HepG2 (cell line): Measurements from ENCODE around the gene MRM1. TPM values are rescaled to one million over a fixed set of nuclear protein-coding genes. Genes with fewer than 3 reads are reported as not detected.

ENCODE experiments used
- ATAC-seq: fragments of 200-7000 bp; cut with Tn5 transposase; 3 replicates; pipeline ENCODE4 v1.9.1; 2020; ENCODE audit warnings: mild to moderate bottlenecking, moderate library complexity
- BruUV-seq: library from RNA; stranded (reverse); fragments of 400-500 nt; replicated peaks from 2 replicates; lab custom pipeline; 2021; lab: Mats Ljungman, UMichigan
- CTCF ChIA-PET: fragments of 300-600 bp; formaldehyde crosslinking; extraction: SDS; loops from one replicate; lab custom pipeline; 2021; ENCODE audit warnings: low total read pairs, inconsistent platforms, low intra/inter-chr PET ratio; lab: Yijun Ruan, JAX
- POLR2A ChIA-PET: fragments of 350-600 bp; sonication (Branson Sonifier 250); formaldehyde crosslinking; loops from one replicate; lab custom pipeline; 2020; ENCODE audit warnings: antibody characterized with exemption, inconsistent platforms; lab: Yijun Ruan, JAX
- DNase-seq: peaks from one replicate; pipeline ENCODE4 v3.0.0-alpha.2; 2015; ENCODE audit warnings: low spot score
- FAIRE-seq: peaks from 3 replicates; lab custom pipeline; 2011; peaks lifted over from hg19 to GRCh38; lab: Jason Lieb, UNC
- H2AFZ ChIP-seq: one replicate; pipeline ENCODE4 v1.6.1; 2011; ENCODE audit warnings: low read length, inconsistent platforms
- H3K27ac ChIP-seq: fragments of 300-600 bp; 3 replicates; pipeline ENCODE4 v1.8.0; 2011; ENCODE audit warnings: mixed run types, mild to moderate bottlenecking, mixed read lengths, low read length, inconsistent platforms; ENCODE audit not compliant: insufficient read depth; ENCODE audit errors: extremely low read length
- H3K27me3 ChIP-seq, 2 experiments: fragments of 200-600 bp in 1 of 2; 2 replicates in 1 of 2; 3 replicates in 1 of 2; pipeline versions ENCODE4 v1.6.0 to v1.8.0; 2011; ENCODE audit warnings: low read length in 2 of 2, mild to moderate bottlenecking in 2 of 2, moderate library complexity in 2 of 2, inconsistent platforms in 1 of 2; ENCODE audit not compliant: insufficient read depth in 2 of 2, control insufficient read depth in 1 of 2
- H3K36me3 ChIP-seq, 2 experiments: fragments of 200-600 bp in 1 of 2; replicated peaks in 1 of 2; 2 replicates in 1 of 2; 3 replicates in 1 of 2; pipeline versions ENCODE4 v1.5.1 to v1.8.0; 2011; ENCODE audit warnings: low read length in 2 of 2, inconsistent platforms in 1 of 2; ENCODE audit not compliant: insufficient read depth in 2 of 2, control insufficient read depth in 1 of 2
- H3K4me1 ChIP-seq: 2 replicates; pipeline ENCODE4 v1.5.1; 2012; ENCODE audit warnings: low read length, inconsistent platforms; ENCODE audit not compliant: insufficient read depth
- H3K4me2 ChIP-seq: 2 replicates; pipeline ENCODE4 v1.6.0; 2011; ENCODE audit warnings: low read depth, low read length, inconsistent platforms
- H3K4me3 ChIP-seq, 3 experiments: fragments of 200-600 bp in 1 of 3; sonication (generic), shearing (Covaris generic) in 1 of 3; replicated peaks in 1 of 3; 2 replicates each; pipeline ENCODE4 v1.5.1; 2011 to 2016; ENCODE audit warnings: low read length in 3 of 3, inconsistent platforms in 2 of 3, low read depth in 2 of 3, mild to moderate bottlenecking in 2 of 3, control low read depth in 1 of 3, mixed read lengths in 1 of 3; ENCODE audit not compliant: insufficient read depth in 1 of 3
- H3K79me2 ChIP-seq: one replicate; pipeline ENCODE4 v1.6.1; 2011; ENCODE audit warnings: low read length, inconsistent platforms; ENCODE audit not compliant: insufficient read depth
- H3K9ac ChIP-seq: 2 replicates; pipeline ENCODE4 v1.6.0; 2011; ENCODE audit warnings: mild to moderate bottlenecking, low read depth, low read length, inconsistent platforms; ENCODE audit not compliant: insufficient read depth
- H3K9me3 ChIP-seq: 2 replicates; pipeline ENCODE4 v1.5.1; 2012; ENCODE audit warnings: mild to moderate bottlenecking, low read length
- H4K20me1 ChIP-seq: 2 replicates; pipeline ENCODE4 v1.6.0; 2011; ENCODE audit warnings: inconsistent platforms, mild to moderate bottlenecking, low read length, moderate library complexity; ENCODE audit not compliant: insufficient read depth
- ARID4A ChIP-seq: sonication (generic); formaldehyde crosslinking; IDR thresholded peaks from 2 replicates; pipeline ENCODE4 v1.5.0; 2020; ENCODE audit warnings: mild to moderate bottlenecking, missing genetic modification reagents, borderline replicate concordance
- ATM ChIP-seq: fragments of 450-650 bp; IDR thresholded peaks from 2 replicates; pipeline ENCODE4 v1.7.1; 2017; ENCODE audit warnings: mild to moderate bottlenecking, borderline replicate concordance
- SRSF9 ChIP-seq: fragments of 200-400 bp; formaldehyde crosslinking; IDR thresholded peaks from 2 replicates; pipeline ENCODE4 v1.6.1; 2018; ENCODE audit warnings: borderline replicate concordance, mild to moderate bottlenecking, low read depth, low read length; ENCODE audit not compliant: insufficient read depth, poor library complexity, severe bottlenecking
- ZBED4 ChIP-seq: sonication (generic); formaldehyde crosslinking; IDR thresholded peaks from 2 replicates; pipeline ENCODE4 v1.4.0; 2020; ENCODE audit warnings: missing genetic modification reagents, borderline replicate concordance
- ZBTB39 ChIP-seq: sonication (generic); formaldehyde crosslinking; IDR thresholded peaks from 2 replicates; pipeline ENCODE4 v1.5.0; 2020; ENCODE audit warnings: missing genetic modification reagents
- ZSCAN29 ChIP-seq: sonication (generic); formaldehyde crosslinking; conservative IDR thresholded peaks from 2 replicates; pipeline ENCODE4 v1.4.0; 2020; ENCODE audit warnings: mild to moderate bottlenecking, missing genetic modification reagents
- WGBS: methylation state at CpG from one replicate; pipeline ENCODE4 v1.1.6; 2017; ENCODE audit warnings: low lambda C conversion rate; 5-methylcytosine and 5-hydroxymethylcytosine counted together
- in situ Hi-C: cut with HindIII; loops from 2 replicates; pipeline ENCODE4 v1.10.0; 2017; ENCODE audit warnings: low pct_unique_long_range_greater_than_20kb; ENCODE audit not compliant: extremely low pct_ligation_motif_present
- intact Hi-C: fragments of 100-400 bp; cut with micrococcal nuclease; formaldehyde crosslinking; loops from one replicate; pipeline ENCODE4 v1.10.0; 2022; ENCODE audit not compliant: unreplicated experiment
- polyA plus RNA-seq, 8 experiments: library from polyadenylated mRNA; depleted of rRNA in 3 of 8; stranded (reverse) in 7 of 8; unstranded in 1 of 8; fragments of >200 nt; fragmentation: Illumina TruSeq in 4 of 8; extraction: Trizol in 4 of 8; gene quantifications; 2 replicates each; pipeline versions ENCODE4 v1.2.1 to v1.2.3, GENCODE V29; 2011 to 2016; ENCODE audit warnings: low read depth in 4 of 8, missing spikeins in 1 of 8, mixed read lengths in 1 of 8; ENCODE audit not compliant: insufficient read depth in 1 of 8
- total RNA-seq, 5 experiments: library from RNA; depleted of rRNA; stranded (reverse); fragments of >200 nt; fragmentation: Illumina TruSeq; extraction: Trizol; gene quantifications; 2 replicates each; pipeline ENCODE4 v1.2.3, GENCODE V29; 2016; ENCODE audit warnings: low read depth in 1 of 5

Gene MRM1
- total and polyA plus RNA-seq, 2 of the 13 experiments (the other 11 are each of a cell fraction or from before 2014, with no cell fraction given): 4.1 to 11.3 TPM

GRCh38 chr17:36627101-36627500, 25.7 kb downstream of the MRM1 start:
- intact Hi-C loops: no loop called here
- no peak overlapping the region for H2AFZ ChIP-seq
- H3K79me2 ChIP-seq: no peaks in the 10 kb centered on the region
- no peak overlapping the region for H3K27ac ChIP-seq
- no peak overlapping the region for H3K9ac ChIP-seq
- ChIA-PET POLR2A (no interaction called here), CTCF (no interaction called here)
- no TSS peak for BruUV-seq
- H3K36me3 ChIP-seq: no peaks in the 10 kb centered on the region
- DNase-seq (no peak), FAIRE-seq (no peak), ATAC-seq (no peak)
- H3K4me1 ChIP-seq: peaks cover 23% of the 10 kb centered on the region
- H3K4me2 ChIP-seq: no peak overlapping the region
- TF ChIP-seq ZSCAN29 (CRISPR knock-in tag): no peak
- no peak for TF ChIP-seq ATM
- 0 out of 2 replicates have a peak, but pooled peaks cover 3% of the 10 kb centered on the region for H4K20me1 ChIP-seq
- H3K9me3 ChIP-seq: no peaks in the 10 kb centered on the region
- in situ Hi-C loops: no loop called here
- H3K4me3 ChIP-seq: no peak overlapping the region
- peaks cover 0 to under 1% of the 10 kb centered on the region in 2 experiments; a peak in 1 of 5 replicates for H3K27me3 ChIP-seq
- 54% methylated on average over 9 of the region's 12 CpGs for WGBS

GRCh38 chr17:36628576-36628975, 27.2 kb downstream of the MRM1 start:
- intact Hi-C loops: loop anchor here (2.0 kb wide), 1 partner anchor 78 kb away; no protein-coding TSS in a partner anchor
- no peaks in the 10 kb centered on the region for H3K79me2 ChIP-seq
- FAIRE-seq: no peak
- in situ Hi-C loops: no loop called here
- H3K27me3 ChIP-seq: peaks cover 4 to 15% of the 10 kb centered on the region in 2 experiments; a peak in 4 of 5 replicates
- H3K9ac ChIP-seq: no peak overlapping the region
- no peaks in the 10 kb centered on the region for H3K9me3 ChIP-seq
- H3K27ac ChIP-seq: no peak overlapping the region
- no peak for DNase-seq
- no peak overlapping the region for H3K4me2 ChIP-seq
- H3K4me3 ChIP-seq: no peak overlapping the region
- peaks cover 23% of the 10 kb centered on the region for H3K4me1 ChIP-seq
- H4K20me1 ChIP-seq: 0 out of 2 replicates have a peak, but pooled peaks cover 3% of the 10 kb centered on the region
- POLR2A ChIA-PET: no interaction called here
- no peaks in the 10 kb centered on the region for H3K36me3 ChIP-seq
- H2AFZ ChIP-seq: no peak overlapping the region
- CTCF ChIA-PET: interaction anchor here (1.2 to 1.9 kb wide), 3 partner anchors 44 to 419 kb away, joined by 5 to 11 read pairs (median 8); no protein-coding TSS in a partner anchor
- no peak for ATAC-seq
- 96% methylated on average over 2 of the region's 2 CpGs for WGBS
- BruUV-seq: no TSS peak
- TF ChIP-seq ARID4A (CRISPR knock-in tag): no peak
- no peak for TF ChIP-seq ZBED4 (CRISPR knock-in tag)
- no peak for TF ChIP-seq ZBTB39
- TF ChIP-seq SRSF9: no peak
